ENCODE results near the gene APBB3. TPM values are rescaled to one million over a fixed set of nuclear protein-coding genes. Genes with fewer than 3 reads are reported as not detected.
"Not testable (repeated sequence)": the region's sequence is repeated elsewhere in the genome, so short reads cannot be mapped to it uniquely, and the experiment has no call there.

Gene APBB3
- total RNA-seq, 2 experiments from 2014 or later, result 24.1 to 25.0 TPM

DNA sequence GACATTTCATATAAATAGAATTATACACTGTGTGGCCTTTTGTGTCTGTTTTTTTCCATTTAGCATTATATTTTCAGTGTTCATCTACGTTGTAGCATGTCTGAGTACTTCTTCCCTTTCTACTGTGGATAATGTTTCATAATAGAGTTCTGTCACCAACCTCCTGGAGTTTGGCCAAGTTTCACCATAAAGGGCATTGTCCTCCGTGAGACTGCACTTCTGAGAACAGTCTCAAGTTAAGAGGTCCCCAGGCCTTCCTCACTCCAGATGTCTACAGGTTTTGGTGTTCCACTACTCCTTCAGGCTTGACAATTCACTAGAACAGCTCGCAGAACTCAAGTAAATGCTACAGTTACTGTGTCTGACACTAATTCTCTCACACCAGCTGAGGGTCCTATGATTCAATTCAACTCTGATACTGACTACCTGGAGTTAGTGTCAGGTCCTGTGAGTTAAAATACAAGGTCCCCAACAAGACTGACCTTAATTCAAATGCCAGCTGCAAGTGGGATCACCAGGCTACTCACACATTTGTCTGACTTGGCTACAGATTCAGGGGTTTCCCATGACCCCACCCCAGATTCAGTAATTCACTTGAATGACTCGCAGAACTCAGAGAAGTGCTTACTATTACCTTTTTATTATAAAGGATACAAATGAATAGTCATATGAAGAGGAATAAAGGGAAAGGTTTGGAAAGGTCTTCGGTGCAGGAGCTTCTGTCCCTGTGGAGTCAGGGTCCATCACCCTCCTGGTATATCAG is 31.3 kb upstream of the APBB3 start:
- POLR2A ChIA-PET, result no interaction called here
- H3K27me3 Mint-ChIP-seq (ENCODE audit: low read depth), result no peaks in the 10 kb centered on the region

DNA sequence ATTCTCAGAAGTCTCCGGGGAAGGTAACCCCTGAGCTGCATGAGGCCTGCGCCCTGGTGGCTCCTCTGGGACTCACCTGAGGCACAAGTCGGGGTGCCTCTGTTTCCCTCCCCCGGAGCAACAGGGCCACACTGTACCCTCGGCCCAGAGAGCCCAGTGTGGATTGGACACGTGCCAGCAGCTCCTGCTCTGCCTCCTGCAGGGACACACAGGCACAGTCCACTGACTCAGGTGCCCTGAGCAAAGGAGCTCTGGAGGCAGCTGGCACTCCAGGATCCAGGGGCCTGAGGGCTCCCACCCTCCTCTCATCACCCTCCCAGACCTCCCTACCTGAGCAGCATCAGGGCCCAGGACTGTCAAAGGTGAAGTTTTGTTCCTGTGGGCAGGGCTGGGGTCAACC is 29.8 kb upstream of the APBB3 start:
- no peaks in the 10 kb centered on the region for H3K9me3 Mint-ChIP-seq (ENCODE audit: insufficient read depth)
- DNase-seq (no peak), ATAC-seq (no peak)
- H3K4me1 Mint-ChIP-seq (ENCODE audit: low read depth), result peaks cover 1% of the 10 kb centered on the region
- H3K27ac Mint-ChIP-seq, result no peak overlapping the region
- no peaks in the 10 kb centered on the region for H3K36me3 Mint-ChIP-seq (ENCODE audit: low read depth)
- H3K4me3 Mint-ChIP-seq, result no peak overlapping the region
- no peaks in the 10 kb centered on the region for H3K27me3 Mint-ChIP-seq (ENCODE audit: low read depth)
- POLR2A ChIA-PET, result no interaction called here
- CTCF ChIA-PET, result no interaction called here

More for the DNA sequence above, 31.3 kb upstream of the APBB3 start:
- Mint-ChIP-seq H3K4me3 (no peak overlapping the region), H3K36me3 (ENCODE audit: low read depth) (no peaks in the 10 kb centered on the region), H3K27ac (no peak overlapping the region), H3K9me3 (ENCODE audit: insufficient read depth) (no peaks in the 10 kb centered on the region), H3K4me1 (ENCODE audit: low read depth) (no peaks in the 10 kb centered on the region)
- CTCF ChIA-PET, result interaction anchor here (0.6 kb wide), 1 partner anchor 10 kb away, joined by 3 read pairs; no protein-coding TSS in a partner anchor
- ATAC-seq, result no peak
- DNase-seq, result no peak

DNA sequence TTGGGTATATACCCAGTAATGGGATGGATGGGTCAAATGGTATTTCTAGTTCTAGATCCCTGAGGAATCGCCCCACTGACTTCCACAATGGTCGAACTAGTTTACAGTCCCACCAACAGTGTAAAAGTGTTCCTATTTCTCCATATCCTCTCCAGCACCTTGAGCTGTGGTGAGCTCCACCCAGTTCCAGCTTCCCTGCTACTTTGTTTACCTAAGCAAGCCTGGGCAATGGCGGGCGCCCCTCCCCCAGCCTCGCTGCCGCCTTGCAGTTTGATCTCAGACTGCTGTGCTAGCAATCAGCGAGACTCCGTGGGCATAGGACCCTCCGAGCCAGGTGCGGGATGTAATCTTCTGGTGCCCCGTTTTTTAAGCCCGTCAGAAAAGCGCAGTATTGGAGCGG is 28.7 kb upstream of the APBB3 start:
- DNase-seq; H3K27ac Mint-ChIP-seq; H3K27me3 Mint-ChIP-seq (ENCODE audit: low read depth); H3K4me3 Mint-ChIP-seq; CTCF ChIA-PET; H3K36me3 Mint-ChIP-seq (ENCODE audit: low read depth); H3K4me1 Mint-ChIP-seq (ENCODE audit: low read depth); POLR2A ChIA-PET; ATAC-seq; H3K9me3 Mint-ChIP-seq (ENCODE audit: insufficient read depth): not testable (repeated sequence)

DNA sequence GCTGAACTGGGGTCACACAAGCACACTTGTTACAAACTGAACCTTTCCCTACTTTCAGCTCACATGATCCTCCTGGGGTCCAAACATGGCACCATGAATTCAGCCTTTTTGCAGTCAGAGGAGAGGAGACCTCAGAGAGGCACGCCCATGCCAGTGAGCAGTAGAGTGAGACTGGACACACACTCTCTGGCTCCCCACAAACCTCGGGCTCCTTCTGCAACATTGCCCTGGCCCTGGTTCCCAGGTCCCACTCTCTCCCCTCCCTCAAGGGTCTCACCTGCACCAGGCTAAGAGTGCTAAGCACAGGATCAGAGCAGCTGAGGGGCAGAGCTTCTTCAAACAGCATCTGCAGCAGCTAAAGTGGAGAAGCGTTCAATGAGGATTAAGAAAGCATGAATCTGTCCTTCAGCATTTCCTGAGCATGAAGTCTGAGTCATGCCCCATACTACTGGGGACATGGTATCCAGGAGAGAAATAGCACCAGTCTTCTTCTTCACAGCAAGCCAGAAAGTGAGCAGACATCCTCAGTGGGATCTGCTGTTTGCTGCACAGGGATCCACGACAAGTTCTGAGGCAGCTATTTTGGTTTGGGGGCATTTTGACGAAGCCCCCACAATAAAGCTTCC is 27.5 kb upstream of the APBB3 start:
- DNase-seq (no peak), ATAC-seq (no peak)
- Mint-ChIP-seq H3K36me3 (ENCODE audit: low read depth) (no peaks in the 10 kb centered on the region), H3K9me3 (ENCODE audit: insufficient read depth) (no peaks in the 10 kb centered on the region), H3K4me3 (no peak overlapping the region), H3K4me1 (ENCODE audit: low read depth) (peaks cover 4% of the 10 kb centered on the region), H3K27ac (no peak overlapping the region), H3K27me3 (ENCODE audit: low read depth) (no peaks in the 10 kb centered on the region)
- POLR2A ChIA-PET, result no interaction called here
- CTCF ChIA-PET, result interaction anchor here (1.3 kb wide), 1 partner anchor 44 kb away, joined by 4 read pairs; the partner anchor contains the start of gene EIF4EBP3

DNA sequence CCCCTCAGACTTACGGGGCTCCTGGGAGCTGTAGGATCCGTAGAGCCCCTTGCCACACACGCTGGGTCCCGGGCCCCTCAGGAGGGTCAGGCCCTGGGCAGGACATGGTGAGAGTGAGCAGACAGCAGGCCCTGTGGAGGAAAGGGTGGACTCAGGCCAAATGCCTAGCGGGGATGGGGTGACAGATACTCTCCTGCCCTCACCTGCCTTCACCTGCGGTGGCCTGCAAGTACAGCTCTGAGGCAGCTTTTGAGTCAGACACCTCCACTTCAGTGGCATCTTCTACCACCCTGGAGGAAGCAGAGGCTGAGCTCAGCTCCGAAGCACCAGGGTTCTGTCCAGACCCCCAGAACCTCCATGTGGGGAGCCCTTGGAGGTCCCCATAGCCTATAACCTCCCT is 26.5 kb upstream of the APBB3 start:
- no peaks in the 10 kb centered on the region for H3K9me3 Mint-ChIP-seq (ENCODE audit: insufficient read depth)
- H3K4me3 Mint-ChIP-seq, result no peak overlapping the region
- DNase-seq, result no peak
- CTCF ChIA-PET, result interaction anchor here (1.0 kb wide), 1 partner anchor 42 kb away, joined by 3 read pairs; no protein-coding TSS in a partner anchor
- peaks cover 3% of the 10 kb centered on the region for H3K27me3 Mint-ChIP-seq (ENCODE audit: low read depth)
- H3K4me1 Mint-ChIP-seq (ENCODE audit: low read depth), result peaks cover 4% of the 10 kb centered on the region
- no peak for ATAC-seq
- H3K36me3 Mint-ChIP-seq (ENCODE audit: low read depth), result no peaks in the 10 kb centered on the region
- H3K27ac Mint-ChIP-seq, result no peak overlapping the region
- POLR2A ChIA-PET, result no interaction called here

DNA sequence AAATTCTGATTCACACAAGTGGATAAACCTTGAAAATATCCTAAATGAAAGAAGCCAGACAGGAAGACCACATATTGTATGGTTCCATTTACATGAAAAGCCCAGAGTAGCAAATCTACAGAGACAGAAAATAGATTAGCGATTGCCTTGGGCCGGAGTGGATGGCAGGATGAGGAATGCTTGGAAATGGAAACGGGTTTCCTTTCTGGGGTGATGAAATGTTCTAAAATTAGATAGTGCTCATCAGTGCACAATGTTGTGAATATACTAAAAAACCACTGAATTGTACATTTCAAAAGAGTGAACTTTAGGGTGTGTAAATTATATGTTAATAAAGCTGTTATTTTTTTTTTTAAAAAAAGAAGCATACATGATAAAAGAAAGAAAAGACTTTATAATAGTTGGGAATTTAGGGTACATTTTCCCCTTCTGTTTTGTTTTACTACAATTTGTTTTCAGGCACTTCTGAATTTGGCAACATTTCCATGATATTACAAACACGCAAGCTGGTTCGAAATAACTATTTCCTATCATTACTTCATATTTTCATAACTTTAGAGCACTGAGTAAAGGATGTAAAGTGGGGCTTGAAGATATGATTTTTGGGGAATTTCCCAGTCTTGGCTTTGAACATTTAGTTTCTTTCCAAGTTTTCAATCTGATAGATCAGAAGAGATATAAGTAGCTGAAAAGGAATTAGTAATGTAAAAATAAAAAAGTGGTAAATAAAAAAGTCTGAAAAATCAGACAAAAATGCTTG is 24.1 kb upstream of the APBB3 start:
- no peaks in the 10 kb centered on the region for H3K36me3 Mint-ChIP-seq (ENCODE audit: low read depth)
- no peak for DNase-seq
- peaks cover 3% of the 10 kb centered on the region for H3K27me3 Mint-ChIP-seq (ENCODE audit: low read depth)
- no peaks in the 10 kb centered on the region for H3K9me3 Mint-ChIP-seq (ENCODE audit: insufficient read depth)
- H3K4me1 Mint-ChIP-seq (ENCODE audit: low read depth), result peaks cover 4% of the 10 kb centered on the region
- no peak overlapping the region for H3K4me3 Mint-ChIP-seq
- ChIA-PET POLR2A (no interaction called here), CTCF (interaction anchor here (0.8 to 1.5 kb wide), 2 partner anchors 216 to 237 kb away, joined by 3 read pairs; no protein-coding TSS in a partner anchor)
- no peak for ATAC-seq
- no peak overlapping the region for H3K27ac Mint-ChIP-seq

DNA sequence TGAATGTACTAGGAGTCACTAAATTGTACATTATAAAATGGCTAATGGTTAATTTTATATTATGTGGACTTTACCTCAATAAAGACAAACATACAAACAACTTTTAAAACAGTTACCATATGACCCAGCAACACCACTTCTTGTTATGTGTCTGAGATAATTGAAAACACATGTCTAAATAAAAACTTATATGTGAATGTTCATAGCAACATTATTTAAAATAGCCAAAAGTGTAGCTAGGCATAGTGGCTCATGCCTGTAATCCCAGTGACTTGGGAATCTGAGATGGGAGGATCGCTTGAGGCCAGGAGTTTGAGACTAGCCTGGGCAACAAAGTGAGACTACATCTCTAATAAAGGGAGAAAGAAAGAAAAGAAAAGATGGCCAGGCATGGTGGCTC is 23.1 kb upstream of the APBB3 start:
- peaks cover 5% of the 10 kb centered on the region for H3K27me3 Mint-ChIP-seq (ENCODE audit: low read depth)
- no peak overlapping the region for H3K4me3 Mint-ChIP-seq
- peaks cover 4% of the 10 kb centered on the region for H3K4me1 Mint-ChIP-seq (ENCODE audit: low read depth)
- DNase-seq, result no peak
- CTCF ChIA-PET, result no interaction called here
- no peak overlapping the region for H3K27ac Mint-ChIP-seq
- no peak for ATAC-seq
- POLR2A ChIA-PET, result no interaction called here
- H3K9me3 Mint-ChIP-seq (ENCODE audit: insufficient read depth), result no peaks in the 10 kb centered on the region
- no peaks in the 10 kb centered on the region for H3K36me3 Mint-ChIP-seq (ENCODE audit: low read depth)

DNA sequence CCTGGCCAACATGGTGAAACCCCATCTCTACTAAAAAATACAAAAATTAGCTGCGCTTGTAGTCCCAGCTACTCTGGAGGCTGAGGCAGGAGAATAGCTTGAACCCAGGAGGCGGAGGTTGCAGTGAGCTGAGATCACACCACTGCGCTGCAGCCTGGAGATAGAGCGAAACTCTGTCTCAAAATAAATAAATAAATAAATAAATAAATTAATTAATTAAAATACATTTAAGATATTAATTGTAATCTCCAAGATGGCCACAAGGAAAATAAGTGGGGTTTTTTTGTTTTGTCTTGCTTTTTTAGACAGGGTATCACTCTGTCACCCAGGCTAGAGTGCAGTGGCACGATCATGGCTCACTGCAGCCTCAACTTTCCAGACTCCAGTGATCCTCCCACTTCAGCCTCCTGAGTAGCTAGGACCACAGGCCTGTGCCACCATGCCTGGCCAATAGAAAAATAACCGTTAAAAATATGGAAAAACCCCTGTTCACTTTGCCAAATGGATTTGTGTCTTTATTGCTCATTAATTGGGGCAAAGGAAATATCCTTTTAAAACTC is 14.9 kb upstream of the APBB3 start:
- H3K36me3 Mint-ChIP-seq (ENCODE audit: low read depth); ATAC-seq; H3K4me1 Mint-ChIP-seq (ENCODE audit: low read depth); POLR2A ChIA-PET; H3K9me3 Mint-ChIP-seq (ENCODE audit: insufficient read depth); H3K27ac Mint-ChIP-seq; H3K4me3 Mint-ChIP-seq; DNase-seq: not testable (repeated sequence)
- CTCF ChIA-PET, result interaction anchor here (0.6 to 1.2 kb wide), 2 partner anchors 10 to 47 kb away, joined by 3 to 4 read pairs; no protein-coding TSS in a partner anchor
- peaks cover 18% of the 10 kb centered on the region for H3K27me3 Mint-ChIP-seq (ENCODE audit: low read depth)

DNA sequence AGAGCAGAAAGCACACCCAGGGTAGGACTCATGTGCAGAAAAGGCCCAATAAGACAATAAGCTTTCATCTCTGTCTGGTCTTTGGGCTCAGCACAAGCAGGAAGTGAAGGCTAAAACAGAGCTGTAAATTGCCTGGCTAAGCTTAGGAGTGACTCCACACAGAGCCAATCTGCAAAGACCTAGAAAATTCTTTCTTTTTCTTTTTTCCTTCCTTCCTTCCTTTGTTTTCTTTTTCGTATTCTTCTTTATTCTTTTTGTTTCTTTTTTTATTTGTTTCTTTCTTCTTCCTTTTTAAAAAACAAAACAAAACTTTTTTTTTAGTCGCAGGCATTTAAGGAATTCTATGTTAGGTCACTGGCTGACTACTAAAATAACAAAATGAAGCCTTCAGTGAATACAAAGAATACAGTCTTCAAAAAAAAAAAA is 12.4 kb upstream of the APBB3 start:
- ATAC-seq (peak; percentile 79), DNase-seq (no peak)
- Mint-ChIP-seq H3K27me3 (ENCODE audit: low read depth) (peaks cover 12% of the 10 kb centered on the region), H3K4me3 (no peak overlapping the region), H3K9me3 (ENCODE audit: insufficient read depth) (no peaks in the 10 kb centered on the region), H3K27ac (no peak overlapping the region), H3K4me1 (ENCODE audit: low read depth) (peaks cover 9% of the 10 kb centered on the region), H3K36me3 (ENCODE audit: low read depth) (peaks cover 3% of the 10 kb centered on the region)
- CTCF ChIA-PET, result interaction anchor here (1.0 to 1.7 kb wide), 5 partner anchors 29 to 225 kb away, joined by 3 to 6 read pairs (median 3); partner anchors contain the start of genes CD14 and EIF4EBP3
- POLR2A ChIA-PET, result no interaction called here

DNA sequence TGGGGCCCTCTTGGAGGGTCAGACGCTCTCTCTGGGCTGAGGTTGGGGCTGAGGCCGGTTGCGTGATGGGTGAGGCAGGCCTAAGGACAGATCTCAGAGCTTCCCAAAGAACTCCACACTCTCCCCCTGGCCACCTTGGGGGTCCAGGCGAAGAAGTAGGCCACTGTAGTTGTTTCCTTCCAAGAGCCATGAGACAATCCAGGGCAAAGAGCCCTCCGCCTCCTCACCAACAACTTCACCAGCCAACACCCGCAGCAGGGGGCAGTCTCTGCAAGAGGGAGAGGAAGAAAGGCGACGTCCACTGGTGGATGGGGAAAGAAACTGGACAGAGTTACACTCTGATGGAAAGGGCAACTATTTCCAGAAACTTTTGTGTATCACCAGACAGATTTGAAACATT is 10.9 kb upstream of the APBB3 start:
- Mint-ChIP-seq H3K4me3 (no peak overlapping the region), H3K9me3 (ENCODE audit: insufficient read depth) (no peaks in the 10 kb centered on the region), H3K27ac (no peak overlapping the region), H3K27me3 (ENCODE audit: low read depth) (no peaks in the 10 kb centered on the region), H3K4me1 (ENCODE audit: low read depth) (peaks cover 10% of the 10 kb centered on the region), H3K36me3 (ENCODE audit: low read depth) (peaks cover 11% of the 10 kb centered on the region)
- ChIA-PET POLR2A (no interaction called here), CTCF (interaction anchor here (1.5 kb wide), 1 partner anchor 27 kb away, joined by 3 read pairs; the partner anchor contains the start of gene EIF4EBP3)
- DNase-seq (no peak), ATAC-seq (no peak)

DNA sequence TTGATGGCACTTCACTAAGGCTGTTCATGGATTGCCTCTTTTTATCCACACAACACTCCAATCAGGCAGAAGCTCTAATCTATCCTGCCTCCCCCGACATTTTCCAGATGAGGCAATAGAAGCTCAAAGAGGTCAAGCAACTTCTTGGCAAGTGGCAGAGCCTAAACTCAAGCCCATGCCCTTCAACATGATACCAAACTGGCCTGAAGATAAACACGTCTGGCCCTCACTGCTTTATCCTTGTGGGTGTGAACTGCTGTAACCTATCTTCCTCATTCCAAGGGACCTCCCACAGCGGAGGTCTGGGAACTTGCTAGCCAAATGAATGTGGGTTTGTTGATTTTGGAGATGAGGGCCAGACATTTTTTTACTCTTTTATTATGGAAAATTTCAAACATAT is 9.8 kb upstream of the APBB3 start:
- CTCF ChIA-PET, result no interaction called here

More for the DNA sequence above, 9.8 kb upstream of the APBB3 start:
- Mint-ChIP-seq H3K27ac (no peak overlapping the region), H3K36me3 (ENCODE audit: low read depth) (peaks cover 16% of the 10 kb centered on the region), H3K4me1 (ENCODE audit: low read depth) (peaks cover 21% of the 10 kb centered on the region), H3K27me3 (ENCODE audit: low read depth) (no peaks in the 10 kb centered on the region), H3K9me3 (ENCODE audit: insufficient read depth) (no peaks in the 10 kb centered on the region), H3K4me3 (no peak overlapping the region)
- DNase-seq (no peak), ATAC-seq (no peak)
- POLR2A ChIA-PET, result no interaction called here

All from activated CD8-positive, alpha-beta T cell treated with anti-CD3 and anti-CD28 coated beads, Interleukin-2, amount 10 ng/mL, durations not matched to agents 7 days and 5 days (primary cell).